Trophoblast cell (in vitro differentiated cells and primary cell): ENCODE data around the gene MZB1.

Experiments used
- DNase-seq, 2 donors: peaks; one replicate each; pipeline ENCODE4 v3.0.0-alpha.2; 2016
- H2AFZ ChIP-seq: 2 replicates; pipeline ENCODE4 v1.6.1; 2013; ENCODE audit warnings: low read length, moderate library complexity, mild to moderate bottlenecking; ENCODE audit not compliant: insufficient read depth, poor library complexity
- H2AK5ac ChIP-seq: 2 replicates; pipeline ENCODE4 v1.6.1; 2013; ENCODE audit warnings: mild to moderate bottlenecking, low read length
- H2BK120ac ChIP-seq: 2 replicates; pipeline ENCODE4 v1.6.1; 2013; ENCODE audit warnings: low read length, mild to moderate bottlenecking, moderate library complexity; ENCODE audit not compliant: insufficient read depth, poor library complexity
- H2BK12ac ChIP-seq: 2 replicates; pipeline ENCODE4 v1.6.1; 2013; ENCODE audit warnings: mild to moderate bottlenecking, low read length, moderate library complexity
- H2BK5ac ChIP-seq: 2 replicates; pipeline ENCODE4 v1.6.1; 2013; ENCODE audit warnings: low read length, low read depth, moderate library complexity, mild to moderate bottlenecking; ENCODE audit not compliant: poor library complexity
- H3K14ac ChIP-seq: 2 replicates; pipeline ENCODE4 v1.6.1; 2013; ENCODE audit warnings: mild to moderate bottlenecking, low read length
- H3K18ac ChIP-seq: 2 replicates; pipeline ENCODE4 v1.6.1; 2013; ENCODE audit warnings: mild to moderate bottlenecking, low read length
- H3K23ac ChIP-seq: 2 replicates; pipeline ENCODE4 v1.6.1; 2013; ENCODE audit warnings: low read length
- H3K27ac ChIP-seq: 2 replicates; pipeline ENCODE4 v1.5.1; 2013; ENCODE audit warnings: low read depth, mild to moderate bottlenecking, inconsistent platforms, low read length, moderate library complexity
- H3K27me3 ChIP-seq: 2 replicates; pipeline ENCODE4 v1.6.1; 2013; ENCODE audit warnings: inconsistent platforms, mild to moderate bottlenecking, low read length, moderate library complexity; ENCODE audit not compliant: insufficient read depth
- H3K36me3 ChIP-seq, 2 experiments: 1 replicate in 1 of 2; 2 replicates in 1 of 2; pipeline ENCODE4 v1.6.1; 2013; ENCODE audit warnings: low read length in 2 of 2, mild to moderate bottlenecking in 2 of 2, moderate library complexity in 1 of 2; ENCODE audit not compliant: insufficient read depth in 2 of 2, control insufficient read depth in 1 of 2
- H3K4ac ChIP-seq: 2 replicates; pipeline ENCODE4 v1.6.1; 2013; ENCODE audit warnings: low read depth, mild to moderate bottlenecking, low read length, moderate library complexity
- H3K4me1 ChIP-seq, 2 experiments: 1 replicate in 1 of 2; 2 replicates in 1 of 2; pipeline ENCODE4 v1.6.1; 2013; ENCODE audit warnings: low read length in 2 of 2, mild to moderate bottlenecking in 2 of 2, moderate library complexity in 1 of 2; ENCODE audit not compliant: insufficient read depth in 2 of 2, control insufficient read depth in 1 of 2
- H3K4me2 ChIP-seq: 2 replicates; pipeline ENCODE4 v1.6.1; 2013; ENCODE audit warnings: inconsistent platforms, mild to moderate bottlenecking, low read length, moderate library complexity
- H3K4me3 ChIP-seq: 2 replicates; pipeline ENCODE4 v1.5.1; 2013; ENCODE audit warnings: mild to moderate bottlenecking, low read depth, low read length, inconsistent platforms
- H3K79me1 ChIP-seq: one replicate; pipeline ENCODE4 v1.6.1; 2013; ENCODE audit warnings: low read length
- H3K79me2 ChIP-seq: 2 replicates; pipeline ENCODE4 v1.6.1; 2013; ENCODE audit warnings: low read length, mild to moderate bottlenecking; ENCODE audit not compliant: control insufficient read depth, insufficient read depth, poor library complexity
- H3K9ac ChIP-seq: 2 replicates; pipeline ENCODE4 v1.6.1; 2013; ENCODE audit warnings: mild to moderate bottlenecking, low read length
- H3K9me3 ChIP-seq: 2 replicates; pipeline ENCODE4 v1.6.1; 2013; ENCODE audit warnings: low read depth, mild to moderate bottlenecking, control low read depth, inconsistent platforms, low read length; ENCODE audit not compliant: insufficient read depth
- H4K12ac ChIP-seq: 2 replicates; pipeline ENCODE4 v1.6.1; 2013; ENCODE audit warnings: low read depth, mild to moderate bottlenecking, low read length, moderate library complexity
- H4K8ac ChIP-seq: 2 replicates; pipeline ENCODE4 v1.6.1; 2013; ENCODE audit warnings: low read depth, mild to moderate bottlenecking, low read length, moderate library complexity
- H4K91ac ChIP-seq: one replicate; pipeline ENCODE4 v1.6.1; 2013; ENCODE audit warnings: low read depth, mild to moderate bottlenecking, low read length, moderate library complexity
- WGBS: extraction: QIAGEN DNeasy Blood & Tissue Kit; methylation state at CpG from one replicate; pipeline ENCODE4 v1.1.7; 2013; ENCODE audit warnings: missing lambda C conversion rate; ENCODE audit not compliant: insufficient read length, insufficient coverage; ENCODE audit errors: extremely low coverage; 5-methylcytosine and 5-hydroxymethylcytosine counted together

The MZB1 gene

DNA sequence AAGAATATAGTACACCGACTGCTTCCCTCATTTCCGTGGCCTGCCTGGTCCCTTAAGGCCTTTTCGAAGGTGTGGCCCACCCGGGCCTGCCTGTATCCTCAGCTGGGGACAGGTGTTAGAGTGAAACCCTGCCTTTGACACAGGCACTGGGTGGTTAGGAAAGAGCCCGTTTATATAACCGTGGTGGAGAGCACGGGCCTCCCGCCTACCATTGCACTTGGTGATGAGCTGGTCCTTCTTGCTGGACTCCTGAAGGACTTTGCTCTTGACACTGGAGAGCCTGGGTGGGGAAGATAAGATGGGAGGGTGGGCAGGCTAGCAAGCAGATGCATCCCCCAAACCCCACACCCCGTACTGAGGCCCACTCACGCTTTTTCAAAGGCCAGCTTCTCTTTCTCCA is 11.8 kb upstream of the MZB1 start:
- H4K8ac ChIP-seq = no peak overlapping the region
- no peaks in the 10 kb centered on the region for H3K27me3 ChIP-seq
- H3K18ac ChIP-seq = no peak overlapping the region
- H2AFZ ChIP-seq = no peak overlapping the region
- H3K4me3 ChIP-seq = no peak overlapping the region
- H3K9ac ChIP-seq = no peak overlapping the region
- H3K9me3 ChIP-seq = no peaks in the 10 kb centered on the region
- no peak overlapping the region for H2AK5ac ChIP-seq
- H2BK120ac ChIP-seq = no peak overlapping the region
- no peak overlapping the region for H3K27ac ChIP-seq
- no peak overlapping the region for H3K4me2 ChIP-seq
- no peak overlapping the region for H3K14ac ChIP-seq
- no peak overlapping the region for H2BK5ac ChIP-seq
- H4K91ac ChIP-seq = no peak overlapping the region
- H4K12ac ChIP-seq = no peak overlapping the region
- H3K79me1 ChIP-seq = peaks cover 9% of the 10 kb centered on the region
- no peak overlapping the region for H3K4ac ChIP-seq
- no peak overlapping the region for H2BK12ac ChIP-seq
- no peaks in the 10 kb centered on the region for H3K79me2 ChIP-seq
- no peaks in the 10 kb centered on the region for H3K36me3 ChIP-seq
- no CpG with 5 or more reads among the region's 10 CpGs for WGBS
- DNase-seq = no peak
- no peak overlapping the region for H3K23ac ChIP-seq
- peaks cover 3 to 7% of the 10 kb centered on the region in 2 experiments for H3K4me1 ChIP-seq

DNA sequence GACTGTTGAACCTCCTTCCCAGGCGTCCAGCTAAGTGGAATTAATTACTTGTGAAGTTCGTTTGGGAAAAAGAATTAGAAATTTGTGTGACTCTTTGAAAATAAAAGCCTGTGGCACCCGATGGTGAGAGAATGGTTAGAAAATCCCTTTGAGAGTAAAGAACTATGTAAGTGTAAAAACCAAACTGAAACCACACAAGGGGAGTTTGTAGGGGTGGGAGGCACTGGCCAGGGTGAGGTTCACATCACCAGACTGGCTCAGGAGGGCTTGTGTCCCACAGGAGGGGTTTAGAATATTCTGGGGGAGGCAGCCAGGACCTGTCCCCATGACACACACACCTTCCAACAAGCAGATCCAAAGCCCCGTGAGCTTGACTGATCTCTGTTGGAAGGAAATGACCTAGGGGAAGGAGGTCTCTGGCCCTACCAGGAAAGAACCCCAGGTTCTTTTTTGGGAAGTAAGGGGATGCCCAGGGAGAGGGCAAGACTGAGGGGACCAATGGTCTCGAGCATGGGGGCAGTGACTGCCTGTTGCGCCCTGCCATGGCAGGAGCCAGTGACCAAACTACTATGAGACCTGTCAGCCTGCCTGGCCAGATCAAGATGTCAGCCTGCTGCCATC is 9.9 kb upstream of the MZB1 start:
- Histone ChIP-seq H3K9me3 (peaks cover 2% of the 10 kb centered on the region), H3K23ac (no peak overlapping the region), H3K27ac (no peak overlapping the region), H3K4me1 (peaks cover 5 to 7% of the 10 kb centered on the region in 2 experiments), H4K12ac (no peak overlapping the region), H3K4ac (no peak overlapping the region), H3K9ac (no peak overlapping the region), H3K14ac (no peak overlapping the region), H3K36me3 (no peaks in the 10 kb centered on the region), H2AK5ac (no peak overlapping the region), H3K27me3 (peaks cover 7% of the 10 kb centered on the region), H4K91ac (no peak overlapping the region), H2BK120ac (no peak overlapping the region), H3K4me3 (no peak overlapping the region), H3K79me2 (no peaks in the 10 kb centered on the region), H3K18ac (no peak overlapping the region), H3K79me1 (peaks cover 9% of the 10 kb centered on the region), H2AFZ (no peak overlapping the region), H4K8ac (no peak overlapping the region), H2BK12ac (no peak overlapping the region), H3K4me2 (no peak overlapping the region), H2BK5ac (no peak overlapping the region)
- no CpG with 5 or more reads among the region's 6 CpGs for WGBS
- DNase-seq = no peak

DNA sequence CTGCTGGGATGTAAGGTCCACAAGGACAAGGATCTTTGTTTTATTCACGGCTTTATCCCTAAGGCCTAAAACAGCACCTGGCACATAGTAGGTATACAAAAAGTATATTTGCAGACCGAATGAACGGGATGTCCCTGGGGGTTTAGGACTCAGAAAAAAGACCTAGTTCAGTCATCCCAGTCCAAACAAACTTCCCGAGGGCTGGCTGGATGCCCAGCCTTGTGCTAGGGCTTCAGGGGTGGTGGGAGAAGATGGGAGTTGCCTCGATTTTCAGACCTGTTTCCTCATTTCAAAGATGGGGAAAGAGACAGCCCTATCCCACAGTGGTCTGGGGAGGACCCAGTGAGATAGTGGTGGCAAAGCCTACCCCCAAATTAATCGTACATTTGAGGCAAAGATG is 8.2 kb upstream of the MZB1 start:
- no peak overlapping the region for H4K12ac ChIP-seq
- H3K9ac ChIP-seq = no peak overlapping the region
- H3K27me3 ChIP-seq = peaks cover 24% of the 10 kb centered on the region
- no peak overlapping the region for H2BK5ac ChIP-seq
- H3K27ac ChIP-seq = no peak overlapping the region
- no peak overlapping the region for H2AK5ac ChIP-seq
- WGBS = no CpG with 5 or more reads among the region's 6 CpGs
- DNase-seq = no peak
- H2AFZ ChIP-seq = no peak overlapping the region
- no peak overlapping the region for H3K4me3 ChIP-seq
- no peak overlapping the region for H3K18ac ChIP-seq
- no peak overlapping the region for H3K4ac ChIP-seq
- H3K9me3 ChIP-seq = peaks cover 2% of the 10 kb centered on the region
- no peaks in the 10 kb centered on the region for H3K36me3 ChIP-seq
- peaks cover 4% of the 10 kb centered on the region for H3K79me2 ChIP-seq
- no peak overlapping the region for H4K91ac ChIP-seq
- no peak overlapping the region for H3K23ac ChIP-seq
- H3K4me2 ChIP-seq = no peak overlapping the region
- no peak overlapping the region for H2BK120ac ChIP-seq
- H3K4me1 ChIP-seq = peaks cover 15% of the 10 kb centered on the region in 2 experiments
- no peak overlapping the region for H2BK12ac ChIP-seq
- no peak overlapping the region for H3K14ac ChIP-seq
- no peaks in the 10 kb centered on the region for H3K79me1 ChIP-seq
- H4K8ac ChIP-seq = no peak overlapping the region

DNA sequence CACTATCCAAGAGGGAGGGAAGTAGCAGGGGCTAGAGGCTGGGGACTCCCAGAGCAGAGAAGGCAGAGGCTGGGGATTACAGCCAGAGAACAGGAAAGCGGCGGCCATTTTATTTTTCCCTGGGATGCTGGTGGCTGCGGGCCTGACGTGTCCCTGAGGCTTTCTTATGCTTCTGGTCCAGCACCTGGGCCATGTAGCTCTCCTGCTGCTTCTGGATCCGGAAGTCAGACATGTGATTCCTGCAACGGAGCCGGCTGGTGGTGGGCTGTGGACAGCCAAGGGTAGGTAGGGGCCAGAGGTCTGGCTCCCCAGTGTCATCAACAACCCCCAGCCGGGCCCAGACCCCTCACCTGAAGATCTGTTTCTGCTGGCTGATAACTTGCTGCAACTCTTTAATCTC is 7.0 kb upstream of the MZB1 start:
- Histone ChIP-seq H2AFZ (no peak overlapping the region), H3K4me2 (no peak overlapping the region), H2AK5ac (no peak overlapping the region), H2BK5ac (no peak overlapping the region), H2BK12ac (no peak overlapping the region), H2BK120ac (no peak overlapping the region), H4K8ac (no peak overlapping the region), H3K18ac (no peak overlapping the region), H3K14ac (no peak overlapping the region), H3K4ac (no peak overlapping the region), H3K79me2 (peaks cover 5% of the 10 kb centered on the region), H3K36me3 (no peaks in the 10 kb centered on the region), H3K23ac (no peak overlapping the region), H4K91ac (no peak overlapping the region), H3K79me1 (no peaks in the 10 kb centered on the region), H4K12ac (no peak overlapping the region), H3K27me3 (peaks cover 32% of the 10 kb centered on the region), H3K9me3 (peaks cover 2% of the 10 kb centered on the region), H3K4me1 (peaks cover 19 to 24% of the 10 kb centered on the region in 2 experiments), H3K4me3 (no peak overlapping the region), H3K9ac (no peak overlapping the region), H3K27ac (no peak overlapping the region)
- no CpG with 5 or more reads among the region's 8 CpGs for whole genome bisulfite sequencing
- DNase-seq = peak; percentile 57 to 71
